ENCODE results near the gene SNN. TPM values are rescaled to one million over a fixed set of nuclear protein-coding genes. Genes with fewer than 3 reads are reported as not detected.

Gene SNN
- total RNA-seq, 1 experiment from 2014 or later: 65.2 TPM

DNA sequence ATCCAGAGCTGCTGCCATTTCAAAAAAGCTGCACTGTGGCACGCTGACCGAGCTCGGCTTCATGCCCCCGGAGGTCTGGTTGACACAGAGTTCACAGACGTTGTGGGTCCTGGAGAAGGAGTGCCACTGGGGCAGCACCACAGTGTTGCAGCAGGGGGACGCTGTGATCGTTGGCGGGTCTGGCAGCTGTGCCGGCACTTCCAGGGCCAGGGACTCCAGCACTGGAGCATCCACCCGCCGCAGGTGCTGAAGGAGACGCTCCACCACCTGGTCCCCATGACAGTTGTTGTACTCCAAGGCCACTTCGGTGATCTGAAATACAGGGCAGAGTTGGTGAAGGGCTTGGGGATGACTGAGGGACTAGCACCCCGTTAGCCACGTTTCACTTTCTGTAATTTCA is 23.5 kb downstream of the SNN start (continued):
- TF ChIP-seq, protein P1, sequence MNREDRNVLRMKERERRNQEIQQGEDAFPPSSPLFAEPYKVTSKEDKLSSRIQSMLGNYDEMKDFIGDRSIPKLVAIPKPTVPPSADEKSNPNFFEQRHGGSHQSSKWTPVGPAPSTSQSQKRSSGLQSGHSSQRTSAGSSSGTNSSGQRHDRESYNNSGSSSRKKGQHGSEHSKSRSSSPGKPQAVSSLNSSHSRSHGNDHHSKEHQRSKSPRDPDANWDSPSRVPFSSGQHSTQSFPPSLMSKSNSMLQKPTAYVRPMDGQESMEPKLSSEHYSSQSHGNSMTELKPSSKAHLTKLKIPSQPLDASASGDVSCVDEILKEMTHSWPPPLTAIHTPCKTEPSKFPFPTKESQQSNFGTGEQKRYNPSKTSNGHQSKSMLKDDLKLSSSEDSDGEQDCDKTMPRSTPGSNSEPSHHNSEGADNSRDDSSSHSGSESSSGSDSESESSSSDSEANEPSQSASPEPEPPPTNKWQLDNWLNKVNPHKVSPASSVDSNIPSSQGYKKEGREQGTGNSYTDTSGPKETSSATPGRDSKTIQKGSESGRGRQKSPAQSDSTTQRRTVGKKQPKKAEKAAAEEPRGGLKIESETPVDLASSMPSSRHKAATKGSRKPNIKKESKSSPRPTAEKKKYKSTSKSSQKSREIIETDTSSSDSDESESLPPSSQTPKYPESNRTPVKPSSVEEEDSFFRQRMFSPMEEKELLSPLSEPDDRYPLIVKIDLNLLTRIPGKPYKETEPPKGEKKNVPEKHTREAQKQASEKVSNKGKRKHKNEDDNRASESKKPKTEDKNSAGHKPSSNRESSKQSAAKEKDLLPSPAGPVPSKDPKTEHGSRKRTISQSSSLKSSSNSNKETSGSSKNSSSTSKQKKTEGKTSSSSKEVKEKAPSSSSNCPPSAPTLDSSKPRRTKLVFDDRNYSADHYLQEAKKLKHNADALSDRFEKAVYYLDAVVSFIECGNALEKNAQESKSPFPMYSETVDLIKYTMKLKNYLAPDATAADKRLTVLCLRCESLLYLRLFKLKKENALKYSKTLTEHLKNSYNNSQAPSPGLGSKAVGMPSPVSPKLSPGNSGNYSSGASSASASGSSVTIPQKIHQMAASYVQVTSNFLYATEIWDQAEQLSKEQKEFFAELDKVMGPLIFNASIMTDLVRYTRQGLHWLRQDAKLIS (CRISPR knock-in tag; IDR thresholded peaks at IDR 0.05; ENCODE audit: borderline replicate concordance): no peak
- no peak for TF ChIP-seq ZNF138 (CRISPR knock-in tag; conservative IDR thresholded peaks at IDR 0.05)
- no peak for TF ChIP-seq ETV6 (CRISPR knock-in tag; IDR thresholded peaks at IDR 0.05)
- no peak for TF ChIP-seq FOXJ3 (CRISPR knock-in tag; IDR thresholded peaks at IDR 0.05; ENCODE audit: borderline replicate concordance)
- TF ChIP-seq OVOL2 (CRISPR knock-in tag; IDR thresholded peaks at IDR 0.05; ENCODE audit: borderline replicate concordance): no peak
- no peak for TF ChIP-seq SMAD4 (CRISPR knock-in tag; IDR thresholded peaks at IDR 0.05)
- TF ChIP-seq, protein P2, sequence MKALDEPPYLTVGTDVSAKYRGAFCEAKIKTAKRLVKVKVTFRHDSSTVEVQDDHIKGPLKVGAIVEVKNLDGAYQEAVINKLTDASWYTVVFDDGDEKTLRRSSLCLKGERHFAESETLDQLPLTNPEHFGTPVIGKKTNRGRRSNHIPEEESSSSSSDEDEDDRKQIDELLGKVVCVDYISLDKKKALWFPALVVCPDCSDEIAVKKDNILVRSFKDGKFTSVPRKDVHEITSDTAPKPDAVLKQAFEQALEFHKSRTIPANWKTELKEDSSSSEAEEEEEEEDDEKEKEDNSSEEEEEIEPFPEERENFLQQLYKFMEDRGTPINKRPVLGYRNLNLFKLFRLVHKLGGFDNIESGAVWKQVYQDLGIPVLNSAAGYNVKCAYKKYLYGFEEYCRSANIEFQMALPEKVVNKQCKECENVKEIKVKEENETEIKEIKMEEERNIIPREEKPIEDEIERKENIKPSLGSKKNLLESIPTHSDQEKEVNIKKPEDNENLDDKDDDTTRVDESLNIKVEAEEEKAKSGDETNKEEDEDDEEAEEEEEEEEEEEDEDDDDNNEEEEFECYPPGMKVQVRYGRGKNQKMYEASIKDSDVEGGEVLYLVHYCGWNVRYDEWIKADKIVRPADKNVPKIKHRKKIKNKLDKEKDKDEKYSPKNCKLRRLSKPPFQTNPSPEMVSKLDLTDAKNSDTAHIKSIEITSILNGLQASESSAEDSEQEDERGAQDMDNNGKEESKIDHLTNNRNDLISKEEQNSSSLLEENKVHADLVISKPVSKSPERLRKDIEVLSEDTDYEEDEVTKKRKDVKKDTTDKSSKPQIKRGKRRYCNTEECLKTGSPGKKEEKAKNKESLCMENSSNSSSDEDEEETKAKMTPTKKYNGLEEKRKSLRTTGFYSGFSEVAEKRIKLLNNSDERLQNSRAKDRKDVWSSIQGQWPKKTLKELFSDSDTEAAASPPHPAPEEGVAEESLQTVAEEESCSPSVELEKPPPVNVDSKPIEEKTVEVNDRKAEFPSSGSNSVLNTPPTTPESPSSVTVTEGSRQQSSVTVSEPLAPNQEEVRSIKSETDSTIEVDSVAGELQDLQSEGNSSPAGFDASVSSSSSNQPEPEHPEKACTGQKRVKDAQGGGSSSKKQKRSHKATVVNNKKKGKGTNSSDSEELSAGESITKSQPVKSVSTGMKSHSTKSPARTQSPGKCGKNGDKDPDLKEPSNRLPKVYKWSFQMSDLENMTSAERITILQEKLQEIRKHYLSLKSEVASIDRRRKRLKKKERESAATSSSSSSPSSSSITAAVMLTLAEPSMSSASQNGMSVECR (CRISPR knock-in tag; IDR thresholded peaks at IDR 0.05; ENCODE audit: borderline replicate concordance): no peak
- TF ChIP-seq TP53 (CRISPR knock-in tag; IDR thresholded peaks at IDR 0.05): no peak
- TF ChIP-seq, protein P3, sequence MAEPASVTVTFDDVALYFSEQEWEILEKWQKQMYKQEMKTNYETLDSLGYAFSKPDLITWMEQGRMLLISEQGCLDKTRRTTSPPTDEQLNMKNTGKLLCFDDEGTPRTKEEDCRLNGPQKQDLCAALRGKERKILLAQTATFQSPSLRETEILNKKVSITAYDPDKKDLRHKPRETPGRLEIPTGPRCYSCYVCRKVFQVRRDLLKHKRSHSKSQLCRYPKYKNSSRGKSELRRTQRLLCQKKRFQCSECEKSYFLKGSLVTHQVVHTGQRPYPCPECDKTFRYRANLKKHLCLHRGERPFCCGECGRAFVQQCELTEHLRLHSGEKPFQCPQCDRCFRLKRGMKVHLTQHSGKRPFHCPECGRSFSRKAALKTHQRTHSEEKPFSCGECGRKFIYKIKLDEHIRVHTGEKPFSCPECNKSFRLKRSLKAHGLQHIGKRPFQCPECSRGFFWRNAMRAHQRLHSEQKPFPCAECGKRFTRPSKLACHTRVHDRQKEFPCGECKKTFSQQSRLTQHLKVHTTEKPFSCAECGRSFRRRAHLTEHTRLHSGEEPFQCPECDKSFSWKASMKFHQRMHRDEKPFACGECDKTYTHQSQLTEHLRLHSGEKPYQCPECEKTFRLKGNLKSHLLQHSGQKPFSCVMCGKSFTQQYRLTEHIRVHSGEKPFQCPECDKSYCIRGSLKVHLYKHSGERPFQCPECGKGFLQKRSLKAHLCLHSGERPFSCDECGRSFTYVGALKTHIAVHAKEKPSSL (CRISPR knock-in tag; conservative IDR thresholded peaks at IDR 0.05): no peak
- TF ChIP-seq NR3C1 (CRISPR knock-in tag; conservative IDR thresholded peaks at IDR 0.05; ENCODE audit: low read depth): no peak
- no peak for TF ChIP-seq NFE2L1 (CRISPR knock-in tag; IDR thresholded peaks at IDR 0.05)

DNA sequence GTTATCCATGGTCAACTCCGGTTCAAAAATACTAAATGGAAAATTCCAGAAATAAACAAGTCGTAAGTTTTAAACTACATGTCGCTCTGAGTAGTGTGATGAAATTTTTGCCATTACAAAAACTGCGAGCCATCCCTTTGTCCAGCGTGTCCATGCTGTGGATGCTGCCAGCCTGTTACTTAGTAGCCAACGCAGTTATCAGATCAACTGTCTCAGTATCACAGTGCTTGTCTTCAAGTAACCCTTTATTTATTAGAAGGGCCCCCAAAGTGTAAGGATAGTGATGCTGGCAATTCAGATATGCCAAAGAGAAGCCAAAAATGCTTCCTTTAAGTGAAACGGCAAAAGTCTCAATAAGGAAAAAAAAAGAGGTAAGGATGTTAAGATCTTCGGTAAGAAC is 23.9 kb downstream of the SNN start:
- peaks cover 28% of the 10 kb centered on the region for H3K36me3 Mint-ChIP-seq
- no peak for ATAC-seq
- H3K27me3 Mint-ChIP-seq (ENCODE audit: low read depth): no peaks in the 10 kb centered on the region
- ChIA-PET CTCF (interaction anchor here (1.0 kb wide), 1 partner anchor 305 kb away, joined by 3 read pairs; no protein-coding TSS in a partner anchor), POLR2A (no interaction called here)
- H3K4me3 Mint-ChIP-seq: no peak overlapping the region
- no peaks in the 10 kb centered on the region for H3K4me1 Mint-ChIP-seq
- no peak for DNase-seq (ENCODE audit: low spot score)
- no peaks in the 10 kb centered on the region for H3K9me3 Mint-ChIP-seq
- H3K27ac Mint-ChIP-seq: no peak overlapping the region
- no peak for TF ChIP-seq ATF1 (CRISPR knock-in tag; IDR thresholded peaks at IDR 0.05)
- TF ChIP-seq, protein P4, sequence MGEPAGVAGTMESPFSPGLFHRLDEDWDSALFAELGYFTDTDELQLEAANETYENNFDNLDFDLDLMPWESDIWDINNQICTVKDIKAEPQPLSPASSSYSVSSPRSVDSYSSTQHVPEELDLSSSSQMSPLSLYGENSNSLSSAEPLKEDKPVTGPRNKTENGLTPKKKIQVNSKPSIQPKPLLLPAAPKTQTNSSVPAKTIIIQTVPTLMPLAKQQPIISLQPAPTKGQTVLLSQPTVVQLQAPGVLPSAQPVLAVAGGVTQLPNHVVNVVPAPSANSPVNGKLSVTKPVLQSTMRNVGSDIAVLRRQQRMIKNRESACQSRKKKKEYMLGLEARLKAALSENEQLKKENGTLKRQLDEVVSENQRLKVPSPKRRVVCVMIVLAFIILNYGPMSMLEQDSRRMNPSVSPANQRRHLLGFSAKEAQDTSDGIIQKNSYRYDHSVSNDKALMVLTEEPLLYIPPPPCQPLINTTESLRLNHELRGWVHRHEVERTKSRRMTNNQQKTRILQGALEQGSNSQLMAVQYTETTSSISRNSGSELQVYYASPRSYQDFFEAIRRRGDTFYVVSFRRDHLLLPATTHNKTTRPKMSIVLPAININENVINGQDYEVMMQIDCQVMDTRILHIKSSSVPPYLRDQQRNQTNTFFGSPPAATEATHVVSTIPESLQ (CRISPR knock-in tag; IDR thresholded peaks at IDR 0.05): no peak
- TF ChIP-seq, protein P5, sequence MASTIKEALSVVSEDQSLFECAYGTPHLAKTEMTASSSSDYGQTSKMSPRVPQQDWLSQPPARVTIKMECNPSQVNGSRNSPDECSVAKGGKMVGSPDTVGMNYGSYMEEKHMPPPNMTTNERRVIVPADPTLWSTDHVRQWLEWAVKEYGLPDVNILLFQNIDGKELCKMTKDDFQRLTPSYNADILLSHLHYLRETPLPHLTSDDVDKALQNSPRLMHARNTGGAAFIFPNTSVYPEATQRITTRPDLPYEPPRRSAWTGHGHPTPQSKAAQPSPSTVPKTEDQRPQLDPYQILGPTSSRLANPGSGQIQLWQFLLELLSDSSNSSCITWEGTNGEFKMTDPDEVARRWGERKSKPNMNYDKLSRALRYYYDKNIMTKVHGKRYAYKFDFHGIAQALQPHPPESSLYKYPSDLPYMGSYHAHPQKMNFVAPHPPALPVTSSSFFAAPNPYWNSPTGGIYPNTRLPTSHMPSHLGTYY (CRISPR knock-in tag; IDR thresholded peaks at IDR 0.05): no peak
- no peak for TF ChIP-seq ZNF232 (CRISPR knock-in tag; IDR thresholded peaks at IDR 0.05)
- TF ChIP-seq, protein P6, sequence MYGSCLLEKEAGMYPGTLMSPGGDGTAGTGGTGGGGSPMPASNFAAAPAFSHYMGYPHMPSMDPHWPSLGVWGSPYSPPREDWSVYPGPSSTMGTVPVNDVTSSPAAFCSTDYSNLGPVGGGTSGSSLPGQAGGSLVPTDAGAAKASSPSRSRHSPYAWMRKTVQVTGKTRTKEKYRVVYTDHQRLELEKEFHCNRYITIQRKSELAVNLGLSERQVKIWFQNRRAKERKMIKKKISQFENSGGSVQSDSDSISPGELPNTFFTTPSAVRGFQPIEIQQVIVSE (CRISPR knock-in tag; IDR thresholded peaks at IDR 0.05; ENCODE audit: borderline replicate concordance): no peak
- TF ChIP-seq JAZF1 (CRISPR knock-in tag; IDR thresholded peaks at IDR 0.05): no peak
- TF ChIP-seq, protein P7, sequence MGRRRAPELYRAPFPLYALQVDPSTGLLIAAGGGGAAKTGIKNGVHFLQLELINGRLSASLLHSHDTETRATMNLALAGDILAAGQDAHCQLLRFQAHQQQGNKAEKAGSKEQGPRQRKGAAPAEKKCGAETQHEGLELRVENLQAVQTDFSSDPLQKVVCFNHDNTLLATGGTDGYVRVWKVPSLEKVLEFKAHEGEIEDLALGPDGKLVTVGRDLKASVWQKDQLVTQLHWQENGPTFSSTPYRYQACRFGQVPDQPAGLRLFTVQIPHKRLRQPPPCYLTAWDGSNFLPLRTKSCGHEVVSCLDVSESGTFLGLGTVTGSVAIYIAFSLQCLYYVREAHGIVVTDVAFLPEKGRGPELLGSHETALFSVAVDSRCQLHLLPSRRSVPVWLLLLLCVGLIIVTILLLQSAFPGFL (CRISPR knock-in tag; IDR thresholded peaks at IDR 0.05; ENCODE audit: borderline replicate concordance): no peak
- TF ChIP-seq FOXK1 (CRISPR knock-in tag; IDR thresholded peaks at IDR 0.05): no peak
- TF ChIP-seq ZNF671 (CRISPR knock-in tag; IDR thresholded peaks at IDR 0.05): no peak
- TF ChIP-seq ESRRA (CRISPR knock-in tag; IDR thresholded peaks at IDR 0.05; ENCODE audit: borderline replicate concordance): no peak
